ENCODE data around the gene CCDC63.
"Not testable (repeated sequence)": the region's sequence is repeated elsewhere in the genome, so short reads cannot be mapped to it uniquely, and the experiment has no call there.

Gene CCDC63

DNA sequence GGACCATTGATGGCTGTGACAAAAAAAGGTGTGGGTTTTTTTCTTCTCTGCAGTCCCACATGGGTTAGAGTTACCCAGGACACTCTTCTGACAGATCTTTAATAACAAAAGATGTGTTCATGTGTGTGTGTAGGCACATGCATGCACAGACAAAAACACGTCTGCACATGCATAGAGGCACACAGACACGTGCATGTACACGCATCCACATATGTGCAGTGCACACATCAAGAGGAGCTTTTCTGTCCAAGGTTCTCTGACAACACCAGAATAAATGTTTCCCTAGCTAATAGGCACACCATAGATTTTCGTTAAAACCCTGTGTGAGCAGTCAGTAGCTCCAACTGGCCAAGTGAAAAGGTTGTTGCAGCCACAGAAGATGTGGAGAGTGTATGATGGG lies 76.4 kb downstream of the CCDC63 start:
- no peak for DNase-seq (ENCODE audit: low read depth)

DNA sequence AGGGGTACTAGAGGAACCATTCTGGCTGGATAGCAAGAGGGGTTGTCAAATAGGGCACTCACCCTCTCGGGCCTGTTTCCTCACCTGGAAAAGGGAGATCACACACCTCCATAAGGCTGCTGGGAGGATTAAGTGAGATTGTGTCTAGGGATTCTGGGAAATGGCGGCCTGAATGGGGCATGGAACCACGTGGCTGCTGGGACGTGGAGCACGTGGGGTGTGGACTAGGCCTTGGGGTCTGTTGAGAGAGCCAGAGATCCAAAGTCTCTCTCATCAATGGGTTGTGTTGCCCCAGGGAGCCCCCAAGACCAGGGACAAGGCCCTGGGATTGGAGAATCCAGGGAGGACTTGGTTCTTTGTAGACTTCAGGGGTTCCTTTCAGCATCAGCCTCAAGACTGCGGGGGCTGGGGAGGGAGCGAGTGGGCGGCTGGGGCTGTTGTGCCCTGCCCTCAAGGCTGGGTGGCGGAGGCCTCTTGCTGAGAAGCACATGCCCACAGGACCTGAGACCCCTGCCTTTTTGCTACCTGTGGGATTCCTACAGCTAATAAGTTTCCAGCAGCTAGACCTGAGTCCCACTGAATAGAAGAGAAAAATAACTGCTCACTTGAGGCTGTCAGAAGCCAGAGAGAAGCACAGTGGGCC lies 77.0 kb downstream of the CCDC63 start:
- no peak for DNase-seq (ENCODE audit: low read depth)

DNA sequence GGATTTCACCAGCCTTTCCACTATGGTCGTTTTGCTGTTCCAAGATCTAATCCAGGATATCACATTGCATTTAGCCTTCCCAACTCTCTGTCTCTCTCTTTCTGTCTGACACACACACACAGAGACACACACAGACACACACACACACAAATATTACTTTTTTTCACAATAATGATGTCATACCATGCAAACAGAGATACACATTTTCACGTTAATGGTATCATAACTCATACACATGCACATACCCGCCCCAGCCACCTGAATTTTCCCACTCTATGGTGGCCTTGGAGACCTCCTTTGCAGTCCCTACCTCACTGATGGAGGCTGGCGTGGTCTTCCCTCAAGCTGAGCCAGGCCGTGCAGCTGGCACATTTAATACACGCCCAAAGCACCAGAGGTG lies 80.8 kb downstream of the CCDC63 start:
- DNase-seq (ENCODE audit: low read depth) = no peak

DNA sequence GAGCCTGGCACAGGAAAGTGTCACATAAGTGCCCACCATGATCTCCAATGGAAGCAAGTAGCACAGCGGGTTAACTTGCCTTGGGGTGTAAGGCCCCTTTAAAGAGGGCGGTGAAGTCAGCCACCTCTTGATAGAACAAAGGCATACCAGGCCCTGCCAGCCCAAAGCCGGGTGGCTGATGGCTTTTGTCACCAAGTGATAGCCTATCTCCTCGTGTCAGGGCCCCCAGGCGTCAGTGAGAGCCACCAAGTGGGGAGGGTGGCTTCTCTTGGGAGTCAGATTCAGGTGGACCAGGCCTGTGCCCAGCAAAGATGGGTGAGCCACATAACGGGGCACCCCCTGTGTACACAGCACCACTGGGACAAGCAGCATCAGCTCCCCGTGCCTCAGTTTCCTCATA lies 81.9 kb downstream of the CCDC63 start:
- no peak for DNase-seq (ENCODE audit: low read depth)

DNA sequence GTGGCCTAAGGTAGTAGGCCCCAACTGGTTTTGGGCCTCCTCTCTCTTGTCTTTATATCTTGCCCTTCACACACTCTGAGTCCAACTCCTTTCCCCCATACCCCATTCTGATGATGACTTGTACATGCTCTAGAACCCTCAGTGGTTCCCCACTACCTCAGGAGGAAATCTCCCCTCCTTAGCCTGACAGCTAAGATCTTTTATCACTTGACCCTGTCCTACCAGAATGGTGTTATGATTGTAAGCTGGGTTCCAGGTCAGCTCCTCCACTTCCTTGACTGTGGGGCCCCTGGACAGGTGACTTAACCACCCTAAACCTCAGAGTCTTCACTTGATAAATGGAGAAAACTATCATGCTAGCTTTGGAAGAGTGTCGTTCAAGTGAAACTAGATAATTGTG lies 83.0 kb downstream of the CCDC63 start:
- DNase-seq (ENCODE audit: low read depth) = no peak

DNA sequence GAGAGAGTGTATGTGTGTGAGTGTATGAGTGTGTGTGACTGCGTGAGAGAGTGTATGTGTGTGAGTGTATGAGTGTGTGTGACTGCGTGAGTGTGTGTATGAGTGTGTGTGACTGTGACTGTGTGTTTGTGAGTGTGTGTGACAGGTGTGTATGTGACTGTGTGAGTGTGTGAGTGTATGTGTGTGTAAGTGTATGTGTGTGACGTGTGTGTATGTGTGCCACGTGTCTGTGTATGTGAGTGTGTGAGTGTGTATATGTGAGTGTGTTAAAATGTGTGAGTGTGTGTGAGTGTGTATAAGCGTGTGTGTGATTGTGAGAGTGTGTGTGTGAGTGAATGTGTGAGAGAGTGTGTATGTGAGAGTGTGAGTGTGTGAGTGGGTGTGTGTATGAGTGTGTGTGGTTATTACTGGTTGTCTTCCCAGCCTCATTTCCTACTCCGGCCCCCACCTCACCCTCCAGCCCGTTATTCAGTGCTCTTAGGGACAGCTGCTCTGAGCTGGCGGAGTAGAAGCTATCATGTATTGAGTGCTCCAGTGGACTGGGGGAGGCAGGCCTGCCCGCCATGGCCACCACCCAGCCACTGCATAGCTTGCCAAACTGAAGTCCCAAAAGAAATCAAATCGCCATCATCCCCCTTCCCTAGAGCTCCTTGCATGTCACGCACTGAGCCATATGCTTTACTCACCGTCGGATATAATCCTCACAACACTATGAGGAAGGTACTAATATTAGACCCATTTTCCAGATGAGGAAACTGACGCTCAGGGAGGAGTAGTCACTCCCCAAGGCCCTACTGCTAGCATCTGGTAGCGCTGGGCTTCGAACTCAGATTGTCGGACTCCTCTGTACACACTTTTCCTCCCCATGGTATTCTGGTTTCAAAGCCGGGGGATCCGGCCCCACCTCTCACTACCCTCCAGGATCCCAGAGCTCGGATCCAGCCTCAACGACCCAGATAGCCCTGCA lies 83.8 kb downstream of the CCDC63 start:
- DNase-seq (ENCODE audit: low read depth) = no peak

GRCh38 chr12:110931315-110931728 lies 84.5 kb downstream of the CCDC63 start:
- no peak for DNase-seq (ENCODE audit: low read depth)

GRCh38 chr12:110932046-110932445 lies 85.3 kb downstream of the CCDC63 start:
- DNase-seq (ENCODE audit: low read depth) = no peak

DNA sequence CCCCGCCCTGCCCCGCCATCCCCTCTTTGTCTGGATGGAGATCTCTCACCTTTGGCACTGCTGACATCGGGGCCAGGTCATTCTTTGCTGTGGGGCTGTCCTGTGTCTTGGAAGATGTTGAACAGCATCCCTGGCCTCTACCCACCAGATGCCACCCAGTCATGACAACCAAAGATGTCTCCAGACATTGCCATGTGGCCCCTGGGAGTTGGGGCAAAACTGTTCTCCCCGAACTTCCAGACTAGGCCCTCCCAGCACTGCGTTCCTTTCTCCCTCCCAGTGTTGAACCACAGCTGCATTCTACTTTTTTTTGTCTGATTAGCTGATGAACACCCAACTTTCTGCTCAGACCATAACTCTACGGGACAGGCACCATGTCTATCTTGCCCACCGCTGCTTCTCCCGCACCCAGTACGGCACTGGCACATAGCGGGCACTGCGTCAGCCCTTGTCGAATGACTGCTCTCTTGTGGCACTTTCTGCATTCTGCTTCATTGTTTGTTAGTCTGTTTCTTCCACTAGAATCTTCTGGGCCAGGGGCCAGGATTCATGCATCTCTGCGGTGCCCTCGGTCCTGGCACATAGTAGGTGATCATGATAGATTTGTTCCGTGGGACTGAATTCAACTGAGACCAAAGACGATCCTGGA lies 86.7 kb downstream of the CCDC63 start:
- no peak for DNase-seq (ENCODE audit: low read depth)

DNA sequence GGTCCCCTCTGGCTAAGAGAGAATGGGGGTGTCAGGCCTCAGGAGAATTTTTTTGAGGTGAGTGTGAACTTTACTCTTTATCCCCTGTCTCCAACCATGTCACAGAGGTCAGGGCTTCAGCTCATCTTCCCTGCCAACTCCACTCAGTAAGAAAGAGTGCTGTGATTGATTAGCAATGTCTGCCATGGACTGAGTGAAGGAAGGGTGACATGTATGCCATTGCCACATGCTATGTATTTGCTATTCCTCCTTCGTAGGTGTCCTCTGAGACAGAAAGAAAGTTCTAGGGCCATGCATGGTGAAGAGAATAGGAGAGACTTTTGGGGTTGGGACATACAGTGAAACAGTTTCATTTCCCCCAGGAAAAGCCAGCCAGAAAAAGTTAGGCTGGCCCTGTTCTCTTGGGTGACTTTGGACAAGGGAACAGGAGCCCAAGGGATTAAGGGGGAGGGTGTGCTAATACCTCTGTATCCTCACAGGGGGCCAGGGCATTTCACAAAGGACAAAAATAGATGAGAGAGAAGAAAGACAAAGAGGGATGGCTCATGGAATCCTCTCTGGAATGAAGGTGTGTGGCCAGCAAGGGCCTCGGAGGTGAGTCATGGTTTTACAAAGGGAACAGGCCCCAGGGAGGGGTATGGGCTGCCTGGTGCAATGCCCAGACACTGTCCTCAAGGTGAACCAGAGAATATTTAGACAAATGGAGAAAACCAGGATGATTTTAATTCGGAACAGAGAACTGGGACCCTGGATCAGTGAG lies 87.5 kb downstream of the CCDC63 start:
- DNase-seq (ENCODE audit: low read depth) = no peak

DNA sequence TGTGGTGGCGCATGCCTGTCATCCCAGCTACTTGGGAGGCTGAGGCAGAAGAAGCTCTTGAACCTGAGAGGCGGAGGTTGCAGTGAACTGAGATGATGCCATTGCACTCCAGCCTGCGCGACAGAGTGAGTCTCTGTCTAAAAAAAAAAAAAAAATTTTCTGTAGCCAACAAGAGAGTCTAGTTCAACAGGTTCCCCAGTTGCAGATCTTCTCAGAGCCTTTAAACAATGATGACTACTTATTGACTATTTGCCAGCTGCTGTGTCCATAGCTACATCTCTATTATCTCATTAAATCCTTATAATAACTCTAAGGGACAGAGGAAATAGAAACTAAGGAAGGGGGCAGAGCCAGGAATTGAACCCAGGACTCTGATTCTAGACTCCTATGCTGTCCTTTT lies 88.8 kb downstream of the CCDC63 start:
- no peak for DNase-seq (ENCODE audit: low read depth)

DNA sequence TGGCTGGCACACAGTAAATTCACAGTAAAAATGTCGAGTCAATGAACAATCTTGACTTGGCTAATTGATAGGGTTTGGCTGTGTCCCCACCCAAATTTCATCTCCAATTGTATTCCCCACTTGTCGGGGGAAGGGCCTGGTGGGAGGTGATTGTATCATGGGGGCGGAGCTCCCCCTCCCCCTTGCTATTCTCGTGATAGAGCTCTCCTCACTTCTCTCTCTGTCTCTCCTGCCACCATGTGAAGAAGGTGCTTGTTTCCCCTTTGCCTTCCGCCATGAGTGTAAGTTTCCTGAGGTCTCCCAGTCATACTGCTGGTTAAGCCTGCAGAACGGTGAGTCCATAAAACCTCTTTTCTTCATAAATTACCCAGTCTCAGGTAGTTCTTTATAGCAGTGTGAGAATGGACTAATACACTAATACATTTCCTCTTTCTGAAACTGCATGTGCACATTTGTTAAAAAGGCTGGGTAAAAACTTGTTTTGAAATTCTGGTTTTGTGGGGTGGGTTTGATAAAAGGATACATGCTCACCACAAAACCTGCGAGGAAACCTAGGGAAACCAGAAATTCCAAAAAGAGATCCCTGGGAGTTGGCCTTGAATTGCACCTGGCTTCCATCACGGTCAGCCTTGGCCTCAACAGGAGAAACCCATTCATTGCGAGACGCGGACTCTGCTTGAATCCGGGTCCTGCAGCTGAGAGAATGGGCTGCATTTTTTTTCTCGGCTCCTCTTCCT lies 89.7 kb downstream of the CCDC63 start:
- no peak for DNase-seq (ENCODE audit: low read depth)

- DNase-seq (ENCODE audit: low read depth) = no peak
Observed at GRCh38 chr12:110937104-110937641, 90.4 kb downstream of the CCDC63 start.

GRCh38 chr12:110940296-110940695 lies 93.5 kb downstream of the CCDC63 start:
- no peak for DNase-seq (ENCODE audit: low read depth)

GRCh38 chr12:110940933-110941332 lies 94.1 kb downstream of the CCDC63 start:
- no peak for DNase-seq (ENCODE audit: low read depth)

DNA sequence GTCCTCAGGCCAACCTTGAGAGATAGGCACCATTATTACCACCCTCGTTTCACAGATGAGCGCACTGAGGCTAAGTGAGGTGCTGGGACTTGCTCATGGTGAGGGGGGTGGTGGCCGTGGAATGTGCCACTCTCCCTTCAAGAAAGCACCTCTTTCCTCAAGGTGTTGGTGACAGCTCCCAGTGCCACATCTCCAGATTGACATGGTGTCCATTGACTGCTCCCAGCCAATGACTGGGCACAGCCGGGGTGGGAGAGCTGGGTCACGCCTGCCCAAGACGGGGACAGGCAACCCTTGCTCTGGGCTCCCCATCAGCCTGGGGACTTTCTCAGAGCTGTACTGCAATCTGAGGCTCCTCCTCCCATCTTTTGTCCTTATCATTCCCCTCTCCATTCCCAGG lies 94.6 kb downstream of the CCDC63 start:
- DNase-seq (ENCODE audit: low read depth) = no peak

- no peak for DNase-seq (ENCODE audit: low read depth)
Observed at GRCh38 chr12:110943373-110943772, 96.6 kb downstream of the CCDC63 start.

DNA sequence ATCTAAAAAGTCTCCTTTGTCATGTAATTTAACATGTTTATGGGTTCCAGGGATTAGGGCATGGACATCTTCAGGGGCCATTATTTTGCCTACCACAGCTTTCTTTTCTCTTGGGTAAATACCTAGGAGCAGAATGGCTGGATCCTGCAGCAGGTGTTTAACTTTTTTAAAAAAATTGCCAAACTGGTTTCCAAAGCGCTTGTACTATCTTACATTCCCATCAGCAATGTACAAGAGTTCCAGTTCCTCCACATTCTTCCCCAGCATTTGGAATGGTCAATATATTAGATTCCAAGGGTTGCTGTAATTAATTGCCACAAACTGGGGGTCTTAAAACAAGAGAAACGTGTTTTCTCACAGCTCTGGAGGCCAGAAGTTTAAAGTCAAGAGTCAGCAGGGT lies 101.3 kb downstream of the CCDC63 start:
- no peak for DNase-seq (ENCODE audit: low read depth)

GRCh38 chr12:110950466-110950865 lies 103.7 kb downstream of the CCDC63 start:
- not testable (repeated sequence) for DNase-seq (ENCODE audit: low read depth)

DNA sequence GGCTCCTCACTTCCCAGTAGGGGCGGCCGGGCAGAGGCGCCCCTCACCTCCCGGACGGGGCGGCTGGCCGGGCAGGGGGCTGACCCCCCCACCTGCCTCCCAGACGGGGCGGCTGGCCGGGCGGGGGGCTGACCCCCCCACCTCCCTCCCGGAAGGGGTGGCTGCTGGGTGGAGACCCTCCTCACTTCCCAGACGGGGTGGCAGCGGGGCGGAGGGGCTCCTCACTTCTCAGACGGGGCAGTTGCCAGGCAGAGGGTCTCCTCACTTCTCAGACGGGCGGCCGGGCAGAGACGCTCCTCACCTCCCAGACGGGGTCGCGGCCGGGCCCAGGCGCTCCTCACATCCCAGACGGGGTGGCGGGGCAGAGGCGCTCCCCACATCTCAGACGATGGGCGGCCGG lies 104.1 kb downstream of the CCDC63 start:
- not testable (repeated sequence) for DNase-seq (ENCODE audit: low read depth)

Measured in HS-27A (cell line).